Activated T-helper 9 cell treated with anti-CD3 and anti-CD28 coated beads, Interleukin-2, amount 50 U/mL, for 16 hours (primary cell): ENCODE results near the gene TIMM17A.

Experiments
- DNase-seq: peaks from one replicate; pipeline ENCODE4 v3.0.0-alpha.2; 2020; ENCODE audit warnings: low read depth

Gene TIMM17A

GRCh38 chr1:201955009-201955728 lies at the start of gene TIMM17A:
TIMM17A (plus strand) TSS chr1:201955503; CDS start chr1:201955527, 24 bp downstream.
- DNase-seq: peak; percentile 89

GRCh38 chr1:201906336-201906735 lies 49.0 kb upstream of the TIMM17A start:
- no peak for DNase-seq

- DNase-seq: no peak
Observed at GRCh38 chr1:201907621-201908020, 47.7 kb upstream of the TIMM17A start.

GRCh38 chr1:201911826-201912571 lies 43.3 kb upstream of the TIMM17A start:
- DNase-seq: no peak

- no peak for DNase-seq
Observed at GRCh38 chr1:201912832-201913231, 42.5 kb upstream of the TIMM17A start.

GRCh38 chr1:201914456-201915235 lies 40.7 kb upstream of the TIMM17A start:
- no peak for DNase-seq

- DNase-seq: no peak
Observed at GRCh38 chr1:201916649-201917249, 38.6 kb upstream of the TIMM17A start.

- DNase-seq: no peak
Observed at GRCh38 chr1:201917362-201918033, 37.8 kb upstream of the TIMM17A start.

GRCh38 chr1:201918343-201918742 lies 37.0 kb upstream of the TIMM17A start:
- DNase-seq: no peak

- DNase-seq: no peak
Observed at GRCh38 chr1:201921952-201922558, 33.2 kb upstream of the TIMM17A start.

GRCh38 chr1:201925301-201925567 lies 30.1 kb upstream of the TIMM17A start:
- DNase-seq: no peak

- no peak for DNase-seq
Observed at GRCh38 chr1:201925981-201926645, 29.2 kb upstream of the TIMM17A start.

- no peak for DNase-seq
Observed at GRCh38 chr1:201928266-201928665, 27.0 kb upstream of the TIMM17A start.

- no peak for DNase-seq
Observed at GRCh38 chr1:201930137-201930536, 25.2 kb upstream of the TIMM17A start.

GRCh38 chr1:201930803-201931202 lies 24.5 kb upstream of the TIMM17A start:
- no peak for DNase-seq

- DNase-seq: no peak
Observed at GRCh38 chr1:201933840-201934430, 21.4 kb upstream of the TIMM17A start.

GRCh38 chr1:201937624-201938213 lies 17.6 kb upstream of the TIMM17A start:
- DNase-seq: no peak

GRCh38 chr1:201938440-201939035 lies 16.8 kb upstream of the TIMM17A start:
- DNase-seq: no peak

GRCh38 chr1:201939148-201939547 lies 16.2 kb upstream of the TIMM17A start:
- no peak for DNase-seq

- DNase-seq: no peak
Observed at GRCh38 chr1:201939574-201939973, 15.7 kb upstream of the TIMM17A start.
